ENCODE results near the gene PLEKHF1. TPM values are rescaled to one million over a fixed set of nuclear protein-coding genes. Genes with fewer than 3 reads are reported as not detected.

Gene PLEKHF1
- total and polyA plus RNA-seq, 2 of the 8 experiments (the other 6 are each of a cell fraction or from before 2014, with no cell fraction given): 11.1 to 18.4 TPM

DNA sequence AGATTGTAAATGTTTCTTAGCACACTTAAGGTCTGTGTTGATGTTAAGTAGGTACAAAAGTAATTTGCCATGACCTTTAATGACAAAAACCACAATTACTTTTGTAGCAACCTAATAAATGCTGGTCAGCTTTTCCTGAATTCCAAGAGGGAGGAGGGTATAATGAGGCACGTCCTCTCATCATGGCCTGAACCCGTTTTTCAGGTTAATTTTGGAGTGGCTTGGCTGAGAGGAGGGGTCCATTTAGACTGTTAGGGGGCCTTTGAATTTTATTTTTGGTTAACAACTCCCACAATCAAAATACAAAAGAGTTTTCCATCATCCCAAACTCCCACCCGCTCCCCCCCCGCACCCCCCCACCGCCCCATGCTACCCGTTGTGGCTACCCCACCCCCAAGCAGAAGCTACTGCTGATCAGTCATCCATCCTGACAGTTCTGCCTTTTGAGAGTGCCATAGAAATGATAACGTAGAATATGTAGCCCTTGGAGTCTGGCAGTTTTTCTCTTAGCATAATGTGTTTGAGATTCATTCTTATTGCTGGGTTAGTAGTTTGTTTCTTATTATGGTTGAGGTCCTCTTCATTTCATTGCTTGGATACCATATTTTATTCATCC, 14.4 kb upstream of the PLEKHF1 start:
- no peak for FAIRE-seq
- TF ChIP-seq TAF1 (IDR thresholded peaks at IDR 0.05; ENCODE audit: low read depth, low read length) (no peak), TBP (IDR thresholded peaks at IDR 0.05; ENCODE audit: low read depth, low read length) (no peak), CTCF (IDR thresholded peaks at IDR 0.05; ENCODE audit: control extremely low read depth in 1 of 3, insufficient read depth in 1 of 3, low read depth in 1 of 3, low read length in 3 of 3) (no peak), NANOG (IDR thresholded peaks at IDR 0.05; ENCODE audit: insufficient read depth, low read depth, low read length, poor library complexity, severe bottlenecking) (no peak), SIN3A (conservative IDR thresholded peaks at IDR 0.05 in 1 of 2, IDR thresholded peaks at IDR 0.05 in 1 of 2; ENCODE audit: low read depth in 1 of 2, low read length in 2 of 2) (no peak), TAF7 (optimal IDR thresholded peaks at IDR 0.05; ENCODE audit: borderline replicate concordance, low read depth, low read length) (no peak), CHD1 (IDR thresholded peaks at IDR 0.05; ENCODE audit: low read depth, low read length) (no peak), SP1 (IDR thresholded peaks at IDR 0.05; ENCODE audit: low read depth, low read length) (no peak), KDM1A (IDR thresholded peaks at IDR 0.05; ENCODE audit: borderline replicate concordance, low read length) (no peak), SRF (IDR thresholded peaks at IDR 0.05; ENCODE audit: low read depth, low read length) (no peak), TCF12 (IDR thresholded peaks at IDR 0.05; ENCODE audit: low read depth, low read length) (no peak)

More for the DNA sequence above, 14.4 kb upstream of the PLEKHF1 start:
- Histone ChIP-seq H3K79me1 (ENCODE audit: low read depth, low read length) (no peaks in the 10 kb centered on the region), H2AK5ac (ENCODE audit: low read depth, low read length) (no peak overlapping the region), H2BK15ac (ENCODE audit: low read length) (no peak overlapping the region), H3K9me3 (ENCODE audit: insufficient read depth in 2 of 2, low read depth in 1 of 2, low read length in 1 of 2) (0 out of 4 replicates have a peak, but pooled peaks cover 0 to 7% of the 10 kb centered on the region in 2 experiments), H4K91ac (replicated peaks; ENCODE audit: insufficient read length, low read length) (no peak overlapping the region), H3K23me2 (ENCODE audit: low read depth, low read length) (no peaks in the 10 kb centered on the region), H2BK5ac (ENCODE audit: low read depth, low read length) (no peak overlapping the region), H4K5ac (ENCODE audit: insufficient read length, low read depth, low read length) (no peak overlapping the region), H2AFZ (ENCODE audit: low read length) (no peak overlapping the region), H4K8ac (ENCODE audit: extremely low read depth, insufficient read depth, low read length) (no peak overlapping the region), H3K9ac (replicated peaks in 1 of 4; ENCODE audit: extremely low read depth in 1 of 4, low read depth in 3 of 4, low read length in 3 of 4) (no peak overlapping the region), H2BK12ac (ENCODE audit: low read depth, low read length) (no peak overlapping the region), H3K14ac (ENCODE audit: insufficient read length) (no peak overlapping the region), H3K27me3 (replicated peaks in 1 of 4; ENCODE audit: control insufficient read depth in 3 of 4, extremely low read depth in 1 of 4, insufficient read depth in 3 of 4, low read length in 3 of 4) (no peaks in the 10 kb centered on the region), H3K4me3 (ENCODE audit: extremely low read depth in 1 of 4, insufficient read depth in 2 of 4, low read depth in 3 of 4, low read length in 4 of 4) (no peak overlapping the region), H3K56ac (replicated peaks; ENCODE audit: insufficient read length, low read depth, low read length) (no peak overlapping the region), H3K79me2 (ENCODE audit: control insufficient read depth in 1 of 2, insufficient read depth in 2 of 2, low read length in 2 of 2) (no peaks in the 10 kb centered on the region), H3K18ac (ENCODE audit: extremely low read depth, low read length) (no peak overlapping the region), H3K36me3 (ENCODE audit: control insufficient read depth in 2 of 4, insufficient read depth in 4 of 4, low read length in 3 of 4) (no peaks in the 10 kb centered on the region), H3K4ac (replicated peaks; ENCODE audit: insufficient read length, low read depth, low read length) (no peak overlapping the region), H2BK20ac (ENCODE audit: low read length) (no peak overlapping the region), H3K23ac (ENCODE audit: insufficient read length) (no peak overlapping the region), H2BK120ac (replicated peaks; ENCODE audit: low read depth, low read length) (no peak overlapping the region), H3K4me1 (replicated peaks in 1 of 4; ENCODE audit: control insufficient read depth in 3 of 4, insufficient read depth in 4 of 4, low read length in 3 of 4) (peaks cover under 1 to 5% (median 3%) of the 10 kb centered on the region in 4 experiments; a peak in 5 of 7 replicates), H3K27ac (ENCODE audit: low read depth, low read length) (no peak overlapping the region), H3K4me2 (ENCODE audit: insufficient read depth in 1 of 2, low read depth in 2 of 2, low read length in 2 of 2) (no peak overlapping the region), H4K20me1 (replicated peaks in 1 of 2; ENCODE audit: control insufficient read depth in 1 of 2, insufficient read depth in 2 of 2, low read length in 2 of 2) (no peaks in the 10 kb centered on the region)
- ChIA-PET POLR2A (ENCODE audit: partially characterized antibody) (no interaction called here), CTCF (ENCODE audit: partially characterized antibody) (interaction anchor here (0.9 kb wide), 1 partner anchor 26 kb away, joined by 3 read pairs; no protein-coding TSS in a partner anchor)
- no peak for DNase-seq (ENCODE audit: low read depth in 1 of 2, low spot score in 2 of 2)
- 82% methylated on average over 6 of the region's 7 CpGs; no CpG with 5 or more reads in 1 of the 2 experiments for WGBS, 2 experiments (ENCODE audit: extremely low coverage in 1 of 2, insufficient coverage in 1 of 2, insufficient read length in 1 of 2, insufficient replicate concordance in 2 of 2, low coverage in 1 of 2, low lambda C conversion rate in 2 of 2, missing lambda C conversion rate in 1 of 2)

Measured in H1 (cell line).